Measurements from ENCODE around the gene GP5.

Gene GP5, protein sequence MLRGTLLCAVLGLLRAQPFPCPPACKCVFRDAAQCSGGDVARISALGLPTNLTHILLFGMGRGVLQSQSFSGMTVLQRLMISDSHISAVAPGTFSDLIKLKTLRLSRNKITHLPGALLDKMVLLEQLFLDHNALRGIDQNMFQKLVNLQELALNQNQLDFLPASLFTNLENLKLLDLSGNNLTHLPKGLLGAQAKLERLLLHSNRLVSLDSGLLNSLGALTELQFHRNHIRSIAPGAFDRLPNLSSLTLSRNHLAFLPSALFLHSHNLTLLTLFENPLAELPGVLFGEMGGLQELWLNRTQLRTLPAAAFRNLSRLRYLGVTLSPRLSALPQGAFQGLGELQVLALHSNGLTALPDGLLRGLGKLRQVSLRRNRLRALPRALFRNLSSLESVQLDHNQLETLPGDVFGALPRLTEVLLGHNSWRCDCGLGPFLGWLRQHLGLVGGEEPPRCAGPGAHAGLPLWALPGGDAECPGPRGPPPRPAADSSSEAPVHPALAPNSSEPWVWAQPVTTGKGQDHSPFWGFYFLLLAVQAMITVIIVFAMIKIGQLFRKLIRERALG

DNA sequence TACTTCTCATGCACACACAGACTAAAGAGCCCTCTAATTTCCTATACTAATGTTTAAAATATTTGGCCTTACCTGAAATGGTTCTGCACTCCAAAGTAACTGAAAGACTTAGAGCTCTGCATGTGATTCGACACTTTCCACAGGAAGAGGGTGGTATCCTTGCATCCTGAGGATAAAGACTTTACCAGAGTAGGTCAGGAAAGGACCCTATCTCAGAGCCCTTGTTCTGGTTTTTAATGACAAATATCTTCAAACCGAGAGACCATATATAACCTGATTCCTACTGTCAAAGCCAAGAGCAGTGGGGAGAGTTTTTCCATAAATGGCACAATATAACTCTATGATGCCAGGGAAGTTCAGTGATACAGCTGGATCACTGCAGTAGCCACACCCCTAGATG, at the start of gene GP5:
TSS of gene GP5 (minus strand) at position 101 of the 400 bp plus-strand sequence. CDS start 984 bp downstream, outside the sequence.
- in situ Hi-C loops (cut with MboI; ENCODE audit: low pct_unique_long_range_greater_than_20kb, low sequenced_read_pairs, unreplicated experiment): no loop called here
- no peak for DNase-seq (ENCODE audit: low spot score)
- TF ChIP-seq, protein P1, sequence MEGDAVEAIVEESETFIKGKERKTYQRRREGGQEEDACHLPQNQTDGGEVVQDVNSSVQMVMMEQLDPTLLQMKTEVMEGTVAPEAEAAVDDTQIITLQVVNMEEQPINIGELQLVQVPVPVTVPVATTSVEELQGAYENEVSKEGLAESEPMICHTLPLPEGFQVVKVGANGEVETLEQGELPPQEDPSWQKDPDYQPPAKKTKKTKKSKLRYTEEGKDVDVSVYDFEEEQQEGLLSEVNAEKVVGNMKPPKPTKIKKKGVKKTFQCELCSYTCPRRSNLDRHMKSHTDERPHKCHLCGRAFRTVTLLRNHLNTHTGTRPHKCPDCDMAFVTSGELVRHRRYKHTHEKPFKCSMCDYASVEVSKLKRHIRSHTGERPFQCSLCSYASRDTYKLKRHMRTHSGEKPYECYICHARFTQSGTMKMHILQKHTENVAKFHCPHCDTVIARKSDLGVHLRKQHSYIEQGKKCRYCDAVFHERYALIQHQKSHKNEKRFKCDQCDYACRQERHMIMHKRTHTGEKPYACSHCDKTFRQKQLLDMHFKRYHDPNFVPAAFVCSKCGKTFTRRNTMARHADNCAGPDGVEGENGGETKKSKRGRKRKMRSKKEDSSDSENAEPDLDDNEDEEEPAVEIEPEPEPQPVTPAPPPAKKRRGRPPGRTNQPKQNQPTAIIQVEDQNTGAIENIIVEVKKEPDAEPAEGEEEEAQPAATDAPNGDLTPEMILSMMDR (IDR thresholded peaks at IDR 0.05; ENCODE audit: extremely low read depth, insufficient read depth, missing control alignments): no peak

DNA sequence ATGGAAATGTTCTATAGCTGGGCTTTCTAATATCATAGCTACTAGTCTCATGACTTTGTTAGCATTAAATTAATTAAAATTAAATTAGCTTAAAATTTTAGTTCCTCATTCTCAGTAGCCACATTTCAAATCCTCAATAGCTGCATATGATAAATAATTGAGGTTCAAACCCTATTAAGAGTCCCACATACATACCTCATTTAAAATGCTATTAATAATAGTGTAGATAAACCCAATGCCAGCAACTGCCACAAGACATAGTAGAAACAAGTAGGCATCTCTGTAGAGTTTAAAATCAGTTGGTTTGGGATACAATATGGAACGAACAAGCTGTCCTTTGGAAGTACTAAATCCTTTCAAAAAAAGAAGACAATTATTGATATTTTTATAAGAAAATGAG, 48.6 kb upstream of the GP5 start:
- TF ChIP-seq, protein P1 (IDR thresholded peaks at IDR 0.05; ENCODE audit: extremely low read depth, insufficient read depth, missing control alignments): no peak
- in situ Hi-C loops (cut with MboI; ENCODE audit: low pct_unique_long_range_greater_than_20kb, low sequenced_read_pairs, unreplicated experiment): no loop called here
- no peak for DNase-seq (ENCODE audit: low spot score)

DNA sequence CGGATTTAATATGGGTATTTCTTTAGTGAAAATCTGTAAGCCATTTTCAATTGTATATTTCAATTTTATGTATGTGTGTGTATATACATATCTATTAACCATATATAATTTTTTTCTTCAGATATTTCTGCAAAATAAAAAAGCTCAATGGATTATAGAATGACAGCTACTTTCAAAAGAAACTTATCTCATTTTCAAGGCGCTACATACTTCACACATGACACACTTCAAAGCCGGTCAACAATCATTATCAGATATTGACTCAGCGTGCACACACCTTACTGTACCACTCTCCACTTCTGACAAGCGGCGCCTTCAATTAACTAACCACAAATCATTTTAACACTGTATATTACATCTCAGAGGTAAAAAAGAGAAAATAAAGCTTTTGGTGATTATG, 48.1 kb upstream of the GP5 start:
- TF ChIP-seq, protein P1 (IDR thresholded peaks at IDR 0.05; ENCODE audit: extremely low read depth, insufficient read depth, missing control alignments): no peak
- DNase-seq (ENCODE audit: low spot score): no peak
- in situ Hi-C loops (cut with MboI; ENCODE audit: low pct_unique_long_range_greater_than_20kb, low sequenced_read_pairs, unreplicated experiment): no loop called here

DNA sequence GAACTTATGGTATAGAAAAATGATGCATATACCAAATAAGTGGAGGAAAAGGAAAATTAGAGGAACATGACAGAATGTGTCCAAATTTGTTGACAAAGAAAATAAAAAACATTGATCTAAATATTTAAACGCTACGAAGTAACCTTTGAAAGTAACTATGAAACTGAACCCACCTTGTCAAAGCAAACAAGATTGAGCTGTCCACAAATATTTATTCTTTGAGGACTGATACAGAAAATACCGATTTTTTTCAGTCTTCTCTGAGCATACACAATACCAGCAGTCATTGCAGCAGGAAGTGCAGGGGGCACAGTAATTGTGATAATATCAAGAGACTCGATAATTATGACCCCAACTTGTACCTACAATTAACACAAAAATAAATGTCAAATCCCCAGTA, 47.7 kb upstream of the GP5 start:
- in situ Hi-C loops (cut with MboI; ENCODE audit: low pct_unique_long_range_greater_than_20kb, low sequenced_read_pairs, unreplicated experiment): no loop called here
- TF ChIP-seq, protein P1 (IDR thresholded peaks at IDR 0.05; ENCODE audit: extremely low read depth, insufficient read depth, missing control alignments): no peak
- DNase-seq (ENCODE audit: low spot score): no peak

DNA sequence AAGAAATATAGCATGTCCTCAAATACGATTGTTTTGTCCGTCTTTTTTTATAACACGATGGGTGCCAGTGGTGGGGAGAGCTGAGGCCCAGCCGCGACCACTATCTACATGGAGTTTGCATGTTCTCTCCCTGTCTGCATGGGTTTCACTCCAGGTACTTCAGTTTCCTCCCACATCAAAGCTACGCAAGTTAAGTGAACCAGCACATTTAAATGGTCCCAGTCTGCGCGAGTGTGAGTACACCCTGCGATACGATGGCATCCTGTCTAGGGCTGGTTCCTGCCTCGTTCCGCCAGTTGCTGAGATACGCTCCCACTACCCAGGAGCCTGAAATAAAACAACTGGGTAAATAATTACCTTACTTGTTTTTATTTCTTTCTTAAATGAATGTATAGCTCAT, 47.1 kb upstream of the GP5 start:
- TF ChIP-seq, protein P1 (IDR thresholded peaks at IDR 0.05; ENCODE audit: extremely low read depth, insufficient read depth, missing control alignments): no peak
- DNase-seq (ENCODE audit: low spot score): no peak
- in situ Hi-C loops (cut with MboI; ENCODE audit: low pct_unique_long_range_greater_than_20kb, low sequenced_read_pairs, unreplicated experiment): no loop called here

DNA sequence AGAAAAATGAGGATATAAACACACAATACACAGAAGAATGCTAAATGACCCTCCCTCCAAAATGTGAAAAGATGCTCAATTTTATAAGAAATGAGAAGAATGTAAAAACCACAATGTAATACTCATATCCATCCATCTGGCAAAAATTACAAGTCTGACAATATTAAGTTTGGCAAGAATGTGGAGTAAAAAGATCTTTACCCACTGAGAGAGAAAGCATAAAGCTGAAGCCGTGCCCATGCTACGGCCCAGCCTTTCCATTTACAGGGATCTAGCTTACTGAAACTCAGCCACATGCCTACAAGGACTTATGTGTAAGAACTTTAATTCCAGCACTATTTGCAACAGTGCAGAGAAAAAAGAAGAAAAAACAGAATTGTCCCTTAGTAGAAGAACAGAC, 44.8 kb upstream of the GP5 start:
- TF ChIP-seq, protein P1 (IDR thresholded peaks at IDR 0.05; ENCODE audit: extremely low read depth, insufficient read depth, missing control alignments): no peak
- no peak for DNase-seq (ENCODE audit: low spot score)
- in situ Hi-C loops (cut with MboI; ENCODE audit: low pct_unique_long_range_greater_than_20kb, low sequenced_read_pairs, unreplicated experiment): no loop called here
